Breast epithelium (tissue), 4 donors: ENCODE results near the gene AGAP1. TPM values are rescaled to one million over a fixed set of nuclear protein-coding genes. Genes with fewer than 3 reads are reported as not detected.

Source experiments
- DNase-seq, 2 donors: peaks; one replicate each; pipeline ENCODE4 v3.0.0-alpha.2; 2019; ENCODE audit warnings: low spot score in 2 of 2
- H3K27ac ChIP-seq, 2 donors: fragments of 200-600 bp; sonication (generic) in 1 of 2; one replicate each; pipeline ENCODE4 v1.5.1; 2016 to 2019; ENCODE audit warnings: mild to moderate bottlenecking in 1 of 2
- H3K27me3 ChIP-seq, 2 donors: fragments of 200-600 bp; sonication (generic) in 1 of 2; one replicate each; pipeline versions ENCODE4 v1.5.1 to v1.6.0; 2017 to 2019; ENCODE audit warnings: control low read depth in 1 of 2, mild to moderate bottlenecking in 1 of 2
- H3K36me3 ChIP-seq: fragments of 200-600 bp; one replicate; pipeline ENCODE4 v1.5.1; 2019
- H3K4me1 ChIP-seq, 2 donors: fragments of 200-600 bp; sonication (generic); one replicate each; pipeline ENCODE4 v1.5.1; 2016 to 2019; ENCODE audit warnings: control low read depth in 1 of 2
- H3K4me3 ChIP-seq, 3 donors: fragments of 200-600 bp; sonication (generic); 1 replicate in 2 of 3; 2 replicates in 1 of 3; pipeline ENCODE4 v1.5.1; 2016 to 2019; ENCODE audit warnings: mild to moderate bottlenecking in 3 of 3, moderate library complexity in 2 of 3
- H3K9me3 ChIP-seq, 2 donors: fragments of 200-600 bp; sonication (generic) in 1 of 2; one replicate each; pipeline ENCODE4 v1.5.1; 2016 to 2019; ENCODE audit warnings: control low read depth in 1 of 2
- CTCF ChIP-seq, 3 donors: fragments of 450-650 bp; IDR thresholded peaks; one replicate each; pipeline ENCODE4 v1.5.1; 2016 to 2017; ENCODE audit warnings: antibody characterized with exemption in 3 of 3, mild to moderate bottlenecking in 3 of 3, moderate library complexity in 3 of 3
- POLR2A ChIP-seq: fragments of 450-650 bp; IDR thresholded peaks from one replicate; pipeline ENCODE4 v1.6.1; 2016; ENCODE audit warnings: antibody characterized with exemption, mild to moderate bottlenecking, moderate library complexity
- POLR2AphosphoS5 ChIP-seq, 3 donors: sonication (generic); formaldehyde crosslinking; IDR thresholded peaks; one replicate each; pipeline ENCODE4 v1.6.1; 2017; ENCODE audit warnings: antibody characterized with exemption in 3 of 3
- intact Hi-C: fragments of 100-400 bp; cut with DNase I; formaldehyde crosslinking; loops from one replicate; pipeline ENCODE4 v1.15.1; 2023; ENCODE audit warnings: low total_unique reads
- total RNA-seq, 3 donors: library from RNA; depleted of rRNA; stranded (reverse); fragments of >200 nt; gene quantifications; one replicate each; pipeline ENCODE4 v1.1.0, GENCODE V29; 2016

The AGAP1 gene
- total RNA-seq, 3 donors from 2014 or later, result 19.7 to 27.1 (median 25.9) TPM

- H3K4me1 ChIP-seq, result no peaks in the 10 kb centered on the region
- no peak for DNase-seq
Measured at GRCh38 chr2:235577404-235578330, 83.8 kb downstream of the AGAP1 start.

DNA sequence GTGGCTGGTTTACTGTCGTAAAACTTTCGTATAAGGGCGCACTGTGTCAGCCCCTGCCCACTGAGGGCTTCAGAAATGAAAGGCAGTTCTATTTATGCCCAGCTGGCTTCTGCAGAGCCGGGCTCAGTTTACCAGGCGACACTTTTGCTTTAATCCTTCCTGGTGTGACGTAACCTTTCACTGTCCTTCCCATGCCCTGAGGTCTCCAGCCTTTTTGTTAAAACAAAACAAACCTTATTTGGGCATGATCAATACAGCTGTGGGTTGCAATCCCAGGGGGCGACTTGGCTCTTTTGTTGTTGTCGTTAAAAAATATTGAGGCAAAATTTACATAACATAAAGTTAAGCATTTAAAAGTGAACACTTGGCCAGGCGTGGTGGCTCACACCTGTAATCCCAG is 85.3 kb downstream of the AGAP1 start:
- no peaks in the 10 kb centered on the region for H3K4me1 ChIP-seq

More at GRCh38 chr2:235577404-235578330, 83.8 kb downstream of the AGAP1 start:
- TF ChIP-seq POLR2AphosphoS5 (IDR thresholded peaks at IDR 0.05) (no peak), CTCF (IDR thresholded peaks at IDR 0.05) (no peak), POLR2A (no peak)
- Histone ChIP-seq H3K9me3 (no peaks in the 10 kb centered on the region), H3K36me3 (no peaks in the 10 kb centered on the region), H3K27ac (no peak overlapping the region), H3K4me3 (peak overlapping the region in 2 of 3 donors; percentile 7 to 23), H3K27me3 (no peaks in the 10 kb centered on the region)
- intact Hi-C loops, result no loop called here

GRCh38 chr2:235580426-235581157 is 86.7 kb downstream of the AGAP1 start:
- no peak overlapping the region for H3K4me3 ChIP-seq
- H3K27ac ChIP-seq, result no peak overlapping the region
- H3K4me1 ChIP-seq, result no peaks in the 10 kb centered on the region
- TF ChIP-seq CTCF (IDR thresholded peaks at IDR 0.05), result no peak
- TF ChIP-seq POLR2AphosphoS5 (IDR thresholded peaks at IDR 0.05), result no peak
- TF ChIP-seq POLR2A, result no peak
- H3K36me3 ChIP-seq, result no peaks in the 10 kb centered on the region
- H3K9me3 ChIP-seq, result no peaks in the 10 kb centered on the region
- intact Hi-C loops, result no loop called here
- no peaks in the 10 kb centered on the region for H3K27me3 ChIP-seq
- no peak for DNase-seq

More for the DNA sequence above, 85.3 kb downstream of the AGAP1 start:
- TF ChIP-seq POLR2AphosphoS5 (IDR thresholded peaks at IDR 0.05) (peak in 1 of 3 donors; percentile 19), CTCF (IDR thresholded peaks at IDR 0.05) (no peak), POLR2A (no peak)
- Histone ChIP-seq H3K27ac (peak overlapping the region in 1 of 2 donors; percentile 21), H3K36me3 (no peaks in the 10 kb centered on the region), H3K4me3 (no peak overlapping the region), H3K9me3 (no peaks in the 10 kb centered on the region), H3K27me3 (no peaks in the 10 kb centered on the region)
- DNase-seq, result no peak
- intact Hi-C loops, result no loop called here

- intact Hi-C loops, result no loop called here
- H3K36me3 ChIP-seq, result no peaks in the 10 kb centered on the region
- DNase-seq, result no peak
Measured at GRCh38 chr2:235582081-235582686, 88.3 kb downstream of the AGAP1 start.

More at GRCh38 chr2:235582081-235582686, 88.3 kb downstream of the AGAP1 start:
- Histone ChIP-seq H3K27ac (no peak overlapping the region), H3K27me3 (no peaks in the 10 kb centered on the region), H3K4me1 (no peaks in the 10 kb centered on the region), H3K9me3 (no peaks in the 10 kb centered on the region), H3K4me3 (no peak overlapping the region)
- TF ChIP-seq POLR2AphosphoS5 (IDR thresholded peaks at IDR 0.05), result no peak
- TF ChIP-seq CTCF (IDR thresholded peaks at IDR 0.05), result no peak
- TF ChIP-seq POLR2A, result no peak
